ENCODE data around the gene ZKSCAN3.
"Not testable (repeated sequence)": the region's sequence is repeated elsewhere in the genome, so short reads cannot be mapped to it uniquely, and the experiment has no call there.

Gene ZKSCAN3

DNA sequence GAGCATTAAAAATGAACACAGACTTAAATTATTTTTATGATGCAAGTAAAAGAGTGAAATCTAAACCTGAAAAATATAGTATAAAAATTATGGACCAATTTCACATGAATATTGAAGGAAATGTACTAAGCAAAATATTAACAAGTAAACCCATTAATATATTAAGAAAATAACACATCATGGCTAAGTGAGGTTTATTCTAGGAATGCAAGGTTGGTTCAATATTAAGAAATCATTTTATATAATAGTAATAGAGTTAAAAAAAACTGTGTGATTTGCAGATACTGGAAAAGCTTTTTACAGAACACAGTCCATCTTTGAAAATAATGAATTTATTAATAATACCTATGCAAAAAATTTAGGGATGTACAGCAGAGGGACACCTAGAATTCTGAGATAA lies 28.9 kb downstream of the ZKSCAN3 start:
- DNase-seq: no peak

DNA sequence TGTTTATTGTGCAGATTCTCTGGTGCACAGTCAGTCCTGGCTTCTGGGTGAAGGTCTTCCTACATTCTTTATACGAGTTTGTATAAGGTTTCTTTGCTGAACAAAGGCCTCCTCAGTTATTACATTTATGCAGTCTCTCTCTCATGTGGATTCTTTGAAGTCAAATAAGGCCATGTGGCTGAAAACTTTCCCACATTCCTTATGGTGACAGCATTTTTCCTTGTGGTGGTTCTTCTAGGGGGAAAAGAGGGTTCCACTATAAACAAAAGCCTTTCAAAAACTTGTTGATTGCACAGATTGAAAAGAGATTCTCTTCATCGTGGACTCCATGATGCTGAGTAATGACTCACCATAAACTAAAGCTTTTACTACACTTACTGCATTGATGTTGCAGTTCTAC lies 30.6 kb downstream of the ZKSCAN3 start:
- no peak for DNase-seq

DNA sequence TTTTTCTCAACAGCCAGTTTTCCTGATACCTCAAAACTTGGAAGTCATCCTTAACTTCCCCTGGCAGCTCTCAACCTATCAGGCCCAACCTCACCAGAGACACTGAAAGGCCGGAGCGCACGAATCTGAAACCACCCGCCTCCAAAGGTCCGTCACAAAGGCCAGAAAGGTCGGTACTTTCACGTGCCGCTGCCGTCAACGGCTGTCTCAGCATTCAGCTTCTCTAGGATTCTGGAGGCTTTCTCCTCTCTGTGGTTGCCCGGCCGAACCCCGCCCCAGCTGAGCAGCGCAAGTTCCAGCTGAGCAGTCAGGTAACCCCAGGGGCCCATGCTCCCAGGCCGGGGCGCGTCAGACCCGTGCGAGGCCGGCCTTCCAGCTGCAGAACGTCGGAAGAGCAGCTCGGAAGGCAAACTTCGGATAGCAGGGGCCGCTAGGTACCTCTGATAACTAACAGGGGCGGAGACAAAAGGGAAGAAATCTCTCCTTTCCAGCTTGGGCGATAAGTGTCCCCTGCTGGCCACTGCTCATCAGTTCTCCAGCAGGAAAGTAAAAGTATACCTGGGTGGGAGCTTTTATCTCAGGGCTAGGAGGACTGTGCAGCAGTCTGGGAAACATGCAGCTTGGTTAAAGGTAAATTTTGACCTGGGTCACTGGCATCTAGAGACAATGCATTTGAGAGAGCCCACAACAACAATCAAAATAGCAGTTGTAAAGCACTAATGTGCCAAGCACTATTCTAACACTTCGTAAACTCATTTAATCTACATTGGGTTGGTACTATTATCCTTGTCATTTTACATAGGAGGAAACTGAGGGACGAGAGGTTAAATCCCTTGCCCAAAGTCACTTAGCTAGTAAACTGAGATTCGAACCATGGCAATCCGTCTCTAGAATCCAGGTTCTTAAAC lies 33.7 kb downstream of the ZKSCAN3 start:
- DNase-seq: peak; percentile 9

DNA sequence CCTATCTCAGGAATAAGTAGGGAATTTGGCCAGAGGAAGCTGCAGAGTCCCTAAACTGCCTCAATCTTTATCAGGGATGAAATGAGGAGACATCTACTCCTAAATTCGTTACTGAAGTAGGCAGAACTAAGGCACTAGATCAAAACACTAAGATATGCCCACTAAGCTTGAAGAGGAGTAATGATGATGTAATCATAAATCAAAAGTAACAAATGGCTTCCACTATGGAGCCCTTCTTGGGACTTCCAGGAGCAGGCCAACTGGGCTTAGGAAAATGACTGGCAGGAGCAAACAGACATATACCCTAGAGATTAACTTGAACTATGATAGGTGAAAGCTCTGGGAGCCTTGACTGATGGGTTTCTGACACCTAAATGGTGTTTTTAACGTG lies 34.4 kb downstream of the ZKSCAN3 start:
- DNase-seq: no peak

DNA sequence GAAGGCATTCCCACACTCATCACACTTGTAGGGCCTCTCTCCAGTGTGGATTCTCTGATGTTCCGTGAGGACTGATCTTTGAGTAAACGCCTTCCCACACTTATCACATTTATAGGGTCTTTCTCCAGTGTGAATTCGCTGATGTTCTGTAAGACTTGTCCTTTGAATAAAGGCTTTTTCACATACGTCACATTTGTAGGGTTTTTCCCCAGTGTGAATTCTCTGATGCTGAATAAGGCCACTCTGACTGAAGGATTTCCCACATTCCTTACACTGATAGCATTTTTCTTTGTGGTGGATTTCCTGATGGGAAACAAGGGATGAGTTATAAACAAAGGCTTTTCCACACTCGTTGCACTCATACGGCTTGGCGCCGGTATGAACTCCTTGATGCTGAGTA lies 40.9 kb downstream of the ZKSCAN3 start:
- DNase-seq: no peak

DNA sequence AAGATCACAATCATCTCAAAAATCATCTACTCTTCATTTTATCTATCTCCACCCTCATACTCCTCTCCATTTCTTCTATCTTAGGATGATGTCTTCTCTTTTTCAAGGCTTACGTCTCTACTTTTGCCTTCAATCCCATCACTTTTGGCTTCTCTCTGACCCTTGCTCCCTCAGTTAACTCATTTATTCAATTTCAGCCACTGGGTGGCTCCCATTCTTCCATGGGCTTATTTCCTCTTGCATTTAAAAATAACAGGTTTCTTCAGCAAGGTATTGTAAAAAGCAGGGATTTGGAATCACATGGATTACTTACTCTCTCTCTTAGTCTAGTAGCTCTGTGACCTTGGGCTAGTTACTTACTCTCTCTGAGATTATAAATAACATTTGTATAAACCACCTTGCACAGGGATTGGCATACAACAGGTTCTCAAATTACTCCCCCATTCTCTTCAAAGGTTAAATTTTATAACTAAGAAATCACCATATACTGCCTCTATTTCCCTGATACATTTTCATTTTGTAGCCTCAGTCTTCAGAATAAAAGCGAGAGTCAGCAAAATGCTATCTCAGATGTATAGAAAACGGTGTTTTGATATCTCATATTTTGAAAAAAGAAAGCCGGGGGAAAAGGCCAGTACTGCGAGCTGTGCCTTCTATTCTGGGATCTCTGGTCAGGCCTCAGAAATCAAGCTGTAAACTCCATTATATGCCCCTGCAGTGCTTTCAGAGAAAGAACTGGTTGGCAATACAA lies 44.3 kb downstream of the ZKSCAN3 start:
- no peak for DNase-seq

DNA sequence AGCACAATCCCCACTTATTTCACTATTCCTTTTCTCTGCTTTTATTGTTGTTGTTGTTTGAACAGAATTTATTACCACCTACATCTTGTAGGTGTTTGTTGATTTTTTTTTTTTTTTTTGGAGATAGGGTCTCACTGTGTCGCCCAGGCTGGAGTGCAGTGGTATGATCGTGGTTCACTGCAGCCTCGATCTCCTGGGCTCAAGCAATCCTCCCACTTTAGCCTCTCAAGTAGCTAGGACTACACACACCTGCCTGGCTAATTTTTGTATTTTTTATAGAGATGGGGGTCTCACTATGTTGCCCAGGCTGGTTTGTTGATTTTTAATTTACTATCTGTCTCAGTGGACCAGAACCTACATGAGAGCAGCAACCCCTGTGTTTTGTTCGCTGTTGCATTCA lies 46.2 kb downstream of the ZKSCAN3 start:
- DNase-seq: no peak

DNA sequence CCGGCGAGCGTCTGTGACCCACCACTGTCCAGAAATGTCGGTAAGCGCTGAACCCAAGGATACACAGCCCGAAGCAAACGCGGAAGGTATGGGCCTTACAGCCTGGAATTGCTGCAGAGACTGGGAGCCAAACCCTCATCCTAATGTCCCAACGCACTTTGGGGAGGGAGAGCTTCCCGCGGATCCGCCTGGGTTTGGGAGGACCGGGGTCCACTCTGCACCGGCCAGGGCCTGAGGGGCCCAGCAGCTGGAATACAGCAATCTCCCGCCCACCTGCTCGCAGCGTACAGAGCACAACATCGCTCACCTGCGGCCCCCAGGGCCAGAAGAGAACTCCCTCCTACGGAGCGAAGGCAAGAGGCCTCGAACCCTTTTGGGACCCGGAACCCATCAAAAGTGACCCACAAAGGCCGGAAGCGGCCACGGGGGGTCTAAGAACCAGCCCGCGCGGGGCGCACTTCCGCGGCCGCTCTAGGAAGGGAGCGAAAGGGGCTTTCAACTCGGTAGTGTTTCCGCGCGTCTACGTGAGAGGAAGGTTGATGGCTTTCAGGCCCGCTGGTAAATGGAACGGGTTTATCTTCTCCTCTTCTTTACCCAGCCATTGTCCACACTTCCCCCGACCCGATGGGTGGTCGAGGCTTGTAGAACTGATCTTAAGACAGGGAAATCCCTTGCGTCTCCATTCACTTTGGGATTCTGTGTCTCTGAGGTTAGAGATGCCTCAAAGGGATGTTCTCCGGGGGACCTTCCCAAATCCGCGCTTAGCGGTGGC lies 49.8 kb downstream of the ZKSCAN3 start, which contains the start of gene ZSCAN12:
Gene ZSCAN12 (minus strand): TSS at position 398 of the 772 bp plus-strand sequence. CDS start 1,342 bp downstream, outside the sequence.
- peak; percentile 75 for DNase-seq

DNA sequence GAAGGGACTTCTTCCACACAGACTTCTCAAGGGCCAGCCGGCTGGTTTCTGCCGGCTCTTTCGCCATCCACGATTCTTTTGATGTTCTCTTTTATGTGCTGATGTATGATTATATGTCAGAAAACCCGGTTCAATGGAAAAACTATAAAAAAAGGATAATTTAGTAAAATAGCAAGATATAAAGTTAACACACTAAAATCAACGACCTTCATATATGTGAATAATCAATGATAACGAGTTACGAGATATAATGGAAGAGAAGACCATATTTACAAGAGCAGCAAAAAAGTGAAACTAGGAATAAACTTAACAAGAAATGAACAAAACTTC lies 50.3 kb downstream of the ZKSCAN3 start:
- no peak for DNase-seq

DNA sequence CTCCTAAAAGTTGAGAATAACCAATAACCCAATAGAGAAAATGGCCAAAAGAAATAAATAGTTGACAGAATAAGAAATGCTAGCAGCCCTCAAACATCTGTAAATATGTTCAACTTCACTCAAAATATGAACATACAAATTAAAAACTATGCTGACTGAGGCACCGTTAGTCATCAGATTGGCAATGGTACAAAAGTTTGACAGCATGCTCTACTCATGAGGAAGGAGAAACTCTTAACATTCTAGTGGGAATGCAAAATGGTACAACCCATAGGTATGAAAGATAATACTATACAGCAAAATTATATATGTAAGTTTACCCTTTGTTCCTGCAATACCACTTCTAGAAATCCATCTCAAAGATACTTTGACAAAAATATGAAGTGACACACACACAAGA lies 51.4 kb downstream of the ZKSCAN3 start:
- DNase-seq: no peak

DNA sequence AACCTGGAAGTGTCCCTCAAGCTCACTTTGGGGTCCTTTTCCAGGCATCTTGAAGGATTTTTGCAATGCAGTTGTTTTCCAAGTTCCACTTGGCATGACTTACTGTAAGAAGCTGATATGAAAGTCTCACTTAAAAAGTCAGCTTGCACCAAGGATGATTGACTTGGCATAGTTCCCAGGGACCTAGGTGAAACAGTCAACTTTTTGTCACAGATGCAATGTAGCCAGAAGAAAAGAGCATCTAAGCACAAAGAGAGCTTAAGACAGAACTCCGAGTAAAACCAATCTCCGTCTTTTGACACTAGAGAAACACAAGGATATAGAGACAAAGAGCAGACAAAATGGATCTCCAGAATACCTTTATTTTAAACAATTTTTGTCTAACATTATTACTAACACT lies 52.5 kb downstream of the ZKSCAN3 start:
- no peak for DNase-seq

DNA sequence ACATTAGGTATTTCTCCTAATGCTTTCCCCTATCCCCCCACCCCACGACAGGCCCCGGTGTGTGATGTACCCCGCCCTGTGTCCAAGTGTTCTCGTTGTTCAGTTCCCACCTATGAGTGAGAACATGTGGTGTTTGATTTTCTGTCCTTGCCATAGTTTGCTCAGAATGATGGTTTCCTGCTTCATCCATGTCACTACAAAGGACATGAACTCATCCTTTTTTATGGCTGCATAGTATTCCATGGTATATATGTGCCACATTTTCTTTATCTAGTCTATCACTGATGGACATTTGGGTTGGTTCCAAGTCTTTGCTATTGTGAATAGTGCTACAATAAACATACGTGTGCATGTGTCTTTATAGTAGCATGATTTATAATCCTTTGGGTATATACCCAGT lies 54.2 kb downstream of the ZKSCAN3 start:
- DNase-seq: not testable (repeated sequence)

DNA sequence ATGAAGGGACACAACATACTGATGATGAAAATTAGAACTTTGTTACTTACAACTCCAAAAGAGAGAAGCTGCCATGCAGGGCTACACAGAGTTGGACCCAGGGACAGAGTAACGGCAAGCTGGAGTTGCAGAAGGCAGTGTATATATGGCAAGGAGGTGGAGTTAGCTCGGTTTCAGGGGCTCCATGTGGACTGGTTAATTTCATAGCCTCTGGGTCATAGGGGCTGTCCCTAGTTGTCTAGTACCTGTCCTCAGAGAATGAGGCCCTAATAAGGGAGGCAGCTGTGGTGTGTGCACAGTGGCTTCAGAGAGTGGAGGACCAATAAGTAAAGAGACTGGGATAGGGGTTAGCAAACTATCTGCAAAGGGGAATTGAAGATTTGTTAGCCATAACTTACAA lies 57.7 kb downstream of the ZKSCAN3 start:
- no peak for DNase-seq

DNA sequence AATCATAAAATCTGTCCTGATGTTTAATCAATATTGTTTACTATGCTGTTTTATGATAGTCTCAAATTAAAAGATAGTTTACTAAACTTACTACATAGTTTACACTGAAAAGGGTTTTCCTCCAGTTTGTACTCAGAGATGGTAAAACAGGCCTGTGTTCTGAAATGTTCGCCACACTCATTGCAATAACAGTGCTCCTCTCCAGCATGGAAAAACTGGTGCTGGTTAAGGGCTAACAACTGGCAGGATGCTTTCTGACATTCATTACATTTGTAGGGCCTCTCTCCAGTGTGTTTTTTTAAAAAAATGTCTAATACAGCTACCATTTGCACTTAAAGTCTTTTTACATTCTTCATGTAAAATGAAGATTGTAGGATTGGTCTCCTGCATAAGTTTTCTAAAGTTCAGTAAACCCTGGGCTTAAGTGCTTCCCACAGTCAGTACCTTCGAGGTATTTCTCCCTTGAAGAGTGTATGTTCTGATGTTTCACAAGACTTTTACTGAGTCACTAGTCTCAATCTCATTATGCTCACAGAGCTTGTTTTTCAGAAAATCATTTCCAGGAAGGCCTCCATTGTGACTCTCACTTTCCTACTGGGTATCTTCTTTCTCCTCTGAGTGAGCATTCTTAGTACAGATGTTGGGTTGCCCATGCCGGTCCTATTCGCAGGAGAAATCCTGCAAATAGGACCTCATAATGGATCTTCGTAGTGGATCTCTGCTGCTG lies 58.5 kb downstream of the ZKSCAN3 start:
- DNase-seq: no peak

DNA sequence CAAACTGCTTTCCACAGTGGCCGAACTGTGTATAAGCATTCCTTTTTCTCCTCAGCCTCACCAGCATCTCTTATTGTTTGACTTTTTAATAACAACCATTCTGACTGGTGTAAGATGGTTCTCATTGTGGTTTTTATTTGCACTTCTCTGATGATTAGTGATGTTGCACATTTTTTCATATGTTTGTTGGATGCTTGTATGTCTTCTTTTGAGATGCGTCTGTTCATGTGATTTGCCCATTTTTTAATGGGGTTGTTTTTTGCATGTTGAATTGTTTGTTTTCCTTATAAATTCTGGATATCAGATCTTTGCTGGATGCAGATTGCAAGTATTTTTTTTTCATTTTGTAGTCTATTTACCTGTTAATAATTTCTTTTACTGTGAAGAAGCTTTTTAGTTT lies 61.0 kb downstream of the ZKSCAN3 start:
- no peak for DNase-seq

DNA sequence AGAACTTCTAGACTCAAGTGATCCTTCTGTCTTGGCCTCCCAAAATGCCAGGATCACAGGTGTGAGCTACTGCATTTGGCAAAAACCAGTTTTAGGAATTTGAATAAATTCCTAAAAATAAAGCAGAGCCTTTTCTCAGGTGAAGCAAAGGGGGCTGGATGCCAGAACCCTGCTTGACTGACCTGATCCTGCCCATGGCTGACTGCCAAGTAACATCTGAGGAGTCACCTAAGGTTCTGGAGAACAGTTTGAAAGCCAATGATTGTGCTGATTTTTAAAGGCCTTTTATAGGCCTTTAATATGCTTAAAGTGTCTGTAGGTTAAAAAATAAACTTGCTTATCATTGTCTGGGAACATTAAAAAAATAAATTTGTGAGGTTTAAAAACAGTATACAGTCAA lies 63.9 kb downstream of the ZKSCAN3 start:
- DNase-seq: no peak

Measured in activated T-cell treated with anti-CD3 and anti-CD28 coated beads for 4 hours (primary cell).